Activated CD8-positive, alpha-beta memory T cell treated with anti-CD3 and anti-CD28 coated beads for 48 hours (primary cell): ENCODE results near the gene LCA5L.
"Not testable (repeated sequence)": the region's sequence is repeated elsewhere in the genome, so short reads cannot be mapped to it uniquely, and the experiment has no call there.

Source experiments
- DNase-seq, 3 experiments: peaks; one replicate each; pipeline ENCODE4 v3.0.0-alpha.2; 2020; ENCODE audit warnings: low read depth in 2 of 3, low spot score in 2 of 3

LCA5L gene

GRCh38 chr21:39388038-39388810 is 57.4 kb downstream of the LCA5L start:
- peak; percentile 69 to 93 (median 88) for DNase-seq

GRCh38 chr21:39387461-39388037 is 58.0 kb downstream of the LCA5L start:
- peak; percentile 80 to 90 (median 90) for DNase-seq

- DNase-seq = no peak
Measured at GRCh38 chr21:39386899-39387298, 58.7 kb downstream of the LCA5L start.

- DNase-seq = no peak
Measured at GRCh38 chr21:39386194-39386593, 59.4 kb downstream of the LCA5L start.

- DNase-seq = peak in 2 of 3 experiments; percentile 25 to 44
Measured at GRCh38 chr21:39385299-39386145, 60.1 kb downstream of the LCA5L start.

GRCh38 chr21:39384674-39385298 is 60.8 kb downstream of the LCA5L start:
- DNase-seq = no peak

GRCh38 chr21:39382096-39382495 is 63.5 kb downstream of the LCA5L start:
- DNase-seq = not testable (repeated sequence)

- no peak for DNase-seq
Measured at GRCh38 chr21:39381009-39381408, 64.6 kb downstream of the LCA5L start.

- DNase-seq = peak; percentile 67 to 83 (median 82)
Measured at GRCh38 chr21:39379986-39380891, 65.3 kb downstream of the LCA5L start.

- no peak for DNase-seq
Measured at GRCh38 chr21:39377444-39378050, 68.0 kb downstream of the LCA5L start.

GRCh38 chr21:39375446-39375845 is 70.1 kb downstream of the LCA5L start:
- DNase-seq = no peak

GRCh38 chr21:39374046-39374445 is 71.5 kb downstream of the LCA5L start:
- DNase-seq = no peak

GRCh38 chr21:39373634-39374033 is 71.9 kb downstream of the LCA5L start:
- DNase-seq = no peak

GRCh38 chr21:39369896-39370288 is 75.7 kb downstream of the LCA5L start:
- DNase-seq = not testable (repeated sequence)

GRCh38 chr21:39367783-39368182 is 77.8 kb downstream of the LCA5L start:
- DNase-seq = no peak

- DNase-seq = no peak
Measured at GRCh38 chr21:39366563-39366962, 79.0 kb downstream of the LCA5L start.

- no peak for DNase-seq
Measured at GRCh38 chr21:39364949-39365348, 80.6 kb downstream of the LCA5L start.

- DNase-seq = no peak
Measured at GRCh38 chr21:39363607-39364555, 81.7 kb downstream of the LCA5L start.

- no peak for DNase-seq
Measured at GRCh38 chr21:39362733-39363132, 82.8 kb downstream of the LCA5L start.
